Astrocyte (in vitro differentiated cells and primary cell): ENCODE results near the gene ENOSF1. TPM values are rescaled to one million over a fixed set of nuclear protein-coding genes. Genes with fewer than 3 reads are reported as not detected.
A peak's percentile ranks its signal among the peaks of the same experiment; 100 is the strongest.

Experiments used
- DNase-seq: peaks from one replicate; pipeline ENCODE4 v3.0.0-alpha.2; 2010; ENCODE audit warnings: low read depth
- FAIRE-seq: peaks from 2 replicates; lab custom pipeline; 2011; peaks lifted over from hg19 to GRCh38; lab: Jason Lieb, UNC
- H2AFZ ChIP-seq: 2 replicates; pipeline ENCODE4 v1.6.0; 2012; ENCODE audit warnings: low read depth, low read length, inconsistent platforms
- H3K27ac ChIP-seq: 2 replicates; pipeline ENCODE4 v1.5.1; 2011; ENCODE audit warnings: low read depth, low read length, inconsistent platforms
- H3K27me3 ChIP-seq: 2 replicates; pipeline ENCODE4 v1.6.0; 2011; ENCODE audit warnings: low read length, inconsistent platforms; ENCODE audit not compliant: insufficient read depth
- H3K36me3 ChIP-seq: 2 replicates; pipeline ENCODE4 v1.5.1; 2011; ENCODE audit warnings: low read length, inconsistent platforms; ENCODE audit not compliant: insufficient read depth
- H3K4me1 ChIP-seq: 2 replicates; pipeline ENCODE4 v1.5.1; 2011; ENCODE audit warnings: low read length, inconsistent platforms; ENCODE audit not compliant: insufficient read depth
- H3K4me2 ChIP-seq: 2 replicates; pipeline ENCODE4 v1.6.0; 2012; ENCODE audit warnings: low read length, inconsistent platforms
- H3K4me3 ChIP-seq: 2 replicates; pipeline ENCODE4 v1.5.1; 2011; ENCODE audit warnings: low read depth, mild to moderate bottlenecking, low read length, inconsistent platforms; ENCODE audit not compliant: insufficient read depth
- H3K79me2 ChIP-seq: 2 replicates; pipeline ENCODE4 v1.6.0; 2012; ENCODE audit warnings: mild to moderate bottlenecking, low read length, inconsistent platforms; ENCODE audit not compliant: insufficient read depth
- H3K9ac ChIP-seq: 2 replicates; pipeline ENCODE4 v1.6.0; 2012; ENCODE audit warnings: mild to moderate bottlenecking, low read length, inconsistent platforms
- H3K9me3 ChIP-seq: 2 replicates; pipeline ENCODE4 v1.5.1; 2012; ENCODE audit warnings: low read depth, mild to moderate bottlenecking, low read length, inconsistent platforms; ENCODE audit not compliant: insufficient read depth
- H4K20me1 ChIP-seq: 2 replicates; pipeline ENCODE4 v1.6.0; 2012; ENCODE audit warnings: low read length, inconsistent platforms; ENCODE audit not compliant: insufficient read depth
- H3K27ac Mint-ChIP-seq: one replicate; pipeline ENCODE4 v1.8.0; 2021; ENCODE audit warnings: mild to moderate bottlenecking, mixed read lengths; ENCODE audit not compliant: unreplicated experiment
- H3K27me3 Mint-ChIP-seq: one replicate; pipeline ENCODE4 v1.8.0; 2021; ENCODE audit warnings: low read depth, mixed read lengths; ENCODE audit not compliant: unreplicated experiment
- H3K36me3 Mint-ChIP-seq: one replicate; pipeline ENCODE4 v1.8.0; 2021; ENCODE audit warnings: low read depth, mixed read lengths; ENCODE audit not compliant: unreplicated experiment
- H3K4me1 Mint-ChIP-seq: one replicate; pipeline ENCODE4 v1.8.0; 2021; ENCODE audit warnings: low read depth, mixed read lengths; ENCODE audit not compliant: unreplicated experiment
- H3K4me3 Mint-ChIP-seq: one replicate; pipeline ENCODE4 v1.8.0; 2021; ENCODE audit warnings: mild to moderate bottlenecking, moderate library complexity, mixed read lengths; ENCODE audit not compliant: unreplicated experiment
- H3K9me3 Mint-ChIP-seq: one replicate; pipeline ENCODE4 v1.8.0; 2021; ENCODE audit warnings: mild to moderate bottlenecking, mixed read lengths; ENCODE audit not compliant: unreplicated experiment
- EZH2 ChIP-seq: IDR thresholded peaks from 2 replicates; pipeline ENCODE4 v1.6.1; 2012; ENCODE audit warnings: mild to moderate bottlenecking, low read length, inconsistent platforms; ENCODE audit not compliant: insufficient read depth
- total RNA-seq: library from RNA; stranded (reverse); gene quantifications from 2 replicates; pipeline ENCODE4 v1.2.1, GENCODE V29; 2021
- TF ChIP-seq, protein P1 (sequence below): IDR thresholded peaks from 2 replicates; pipeline ENCODE4 v1.5.1; 2011; ENCODE audit warnings: low read depth, mild to moderate bottlenecking, inconsistent platforms, low read length, moderate library complexity; ENCODE audit not compliant: insufficient read depth

ENOSF1 gene
- total RNA-seq, 1 donor from 2014 or later: 14.4 TPM

DNA sequence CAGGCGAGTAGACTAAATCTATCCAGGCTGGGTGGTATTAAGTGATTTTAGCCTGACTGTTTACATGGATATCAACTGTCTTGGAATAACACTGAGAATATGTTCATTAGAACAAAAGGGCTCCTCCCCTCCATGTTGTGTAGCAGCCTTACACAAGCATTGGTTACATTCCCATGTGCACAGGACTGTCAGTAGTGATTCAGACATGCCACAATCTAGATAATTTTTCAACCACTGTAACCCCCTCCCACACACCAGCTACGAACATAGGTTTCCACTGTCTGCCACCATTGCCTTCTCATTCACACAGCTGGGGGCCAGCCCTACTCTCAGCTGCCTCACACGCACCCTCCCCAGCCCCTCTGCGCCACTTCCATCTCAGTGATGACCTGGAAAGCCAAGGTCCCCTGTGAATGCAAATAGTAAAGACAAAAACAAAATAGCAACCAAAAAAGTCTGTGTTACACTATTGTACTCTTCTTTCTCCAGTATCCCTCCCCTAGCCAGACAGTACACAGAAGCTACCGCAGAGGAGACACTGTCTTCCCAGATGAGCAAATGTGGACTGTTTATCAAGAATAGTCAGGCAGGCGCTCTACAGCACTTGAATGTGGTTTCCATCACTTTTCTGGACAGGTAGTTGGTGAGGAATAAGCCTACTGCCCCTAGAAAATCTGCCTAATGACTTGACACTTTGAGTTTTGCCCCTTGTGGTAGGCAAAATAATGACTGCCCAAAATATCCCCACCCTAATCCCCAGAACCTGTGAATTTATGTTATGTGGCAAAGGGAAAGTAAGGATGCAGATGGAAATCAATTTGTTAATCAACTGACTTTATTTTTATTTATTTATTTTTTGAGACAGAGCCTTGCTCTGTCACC is 82.9 kb downstream of the ENOSF1 start:
- H3K4me2 ChIP-seq: no peak overlapping the region
- H3K4me3 ChIP-seq: no peak overlapping the region
- no peak overlapping the region for H2AFZ ChIP-seq
- Mint-ChIP-seq H3K36me3 (no peaks in the 10 kb centered on the region), H3K9me3 (peaks cover 4% of the 10 kb centered on the region), H3K4me3 (no peak overlapping the region), H3K27ac (peak overlapping the region; percentile 35), H3K27me3 (no peaks in the 10 kb centered on the region), H3K4me1 (peaks cover 6% of the 10 kb centered on the region)
- TF ChIP-seq, protein P1, sequence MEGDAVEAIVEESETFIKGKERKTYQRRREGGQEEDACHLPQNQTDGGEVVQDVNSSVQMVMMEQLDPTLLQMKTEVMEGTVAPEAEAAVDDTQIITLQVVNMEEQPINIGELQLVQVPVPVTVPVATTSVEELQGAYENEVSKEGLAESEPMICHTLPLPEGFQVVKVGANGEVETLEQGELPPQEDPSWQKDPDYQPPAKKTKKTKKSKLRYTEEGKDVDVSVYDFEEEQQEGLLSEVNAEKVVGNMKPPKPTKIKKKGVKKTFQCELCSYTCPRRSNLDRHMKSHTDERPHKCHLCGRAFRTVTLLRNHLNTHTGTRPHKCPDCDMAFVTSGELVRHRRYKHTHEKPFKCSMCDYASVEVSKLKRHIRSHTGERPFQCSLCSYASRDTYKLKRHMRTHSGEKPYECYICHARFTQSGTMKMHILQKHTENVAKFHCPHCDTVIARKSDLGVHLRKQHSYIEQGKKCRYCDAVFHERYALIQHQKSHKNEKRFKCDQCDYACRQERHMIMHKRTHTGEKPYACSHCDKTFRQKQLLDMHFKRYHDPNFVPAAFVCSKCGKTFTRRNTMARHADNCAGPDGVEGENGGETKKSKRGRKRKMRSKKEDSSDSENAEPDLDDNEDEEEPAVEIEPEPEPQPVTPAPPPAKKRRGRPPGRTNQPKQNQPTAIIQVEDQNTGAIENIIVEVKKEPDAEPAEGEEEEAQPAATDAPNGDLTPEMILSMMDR: peak; percentile 23
- TF ChIP-seq EZH2: no peak
- H3K9ac ChIP-seq: no peak overlapping the region
- no peaks in the 10 kb centered on the region for H3K4me1 ChIP-seq
- no peak overlapping the region for H3K27ac ChIP-seq
- no peaks in the 10 kb centered on the region for H4K20me1 ChIP-seq
- FAIRE-seq (no peak), DNase-seq (peak; percentile 32)
- no peaks in the 10 kb centered on the region for H3K79me2 ChIP-seq
- no peaks in the 10 kb centered on the region for H3K36me3 ChIP-seq
- no peaks in the 10 kb centered on the region for H3K27me3 ChIP-seq
- H3K9me3 ChIP-seq: no peaks in the 10 kb centered on the region

DNA sequence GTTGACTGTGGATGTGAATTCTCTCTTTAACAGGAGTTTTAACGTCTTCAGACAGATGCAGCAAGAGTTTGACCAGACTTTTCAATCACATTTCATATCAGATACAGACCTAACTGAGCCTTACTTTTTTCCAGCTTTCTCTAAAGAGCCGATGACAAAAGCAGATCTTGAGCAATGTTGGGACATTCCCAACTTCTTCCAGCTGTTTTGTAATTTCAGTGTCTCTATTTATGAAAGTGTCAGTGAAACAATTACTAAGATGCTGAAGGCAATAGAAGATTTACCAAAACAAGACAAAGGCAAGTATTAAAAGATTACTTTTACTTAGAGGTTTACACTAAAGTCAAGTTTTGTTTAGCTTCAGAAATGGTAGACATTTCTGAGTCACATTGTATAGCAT is 85.2 kb downstream of the ENOSF1 start:
- H3K27ac ChIP-seq: no peak overlapping the region
- FAIRE-seq (no peak), DNase-seq (no peak)
- H4K20me1 ChIP-seq: no peaks in the 10 kb centered on the region
- no peaks in the 10 kb centered on the region for H3K9me3 ChIP-seq
- H3K4me2 ChIP-seq: no peak overlapping the region
- Mint-ChIP-seq H3K9me3 (peaks cover 4% of the 10 kb centered on the region), H3K4me1 (peaks cover 6% of the 10 kb centered on the region), H3K27me3 (peaks cover 6% of the 10 kb centered on the region), H3K4me3 (no peak overlapping the region), H3K27ac (no peak overlapping the region), H3K36me3 (no peaks in the 10 kb centered on the region)
- no peak overlapping the region for H3K4me3 ChIP-seq
- TF ChIP-seq, protein P1: no peak
- no peak for TF ChIP-seq EZH2
- H3K27me3 ChIP-seq: peaks cover 6% of the 10 kb centered on the region
- H3K36me3 ChIP-seq: no peaks in the 10 kb centered on the region
- no peak overlapping the region for H3K9ac ChIP-seq
- no peaks in the 10 kb centered on the region for H3K79me2 ChIP-seq
- H3K4me1 ChIP-seq: no peaks in the 10 kb centered on the region
- no peak overlapping the region for H2AFZ ChIP-seq
